H9 (cell line): ENCODE results near the gene APC. TPM values are rescaled to one million over a fixed set of nuclear protein-coding genes. Genes with fewer than 3 reads are reported as not detected.

Experiments
- DNase-seq: peaks from one replicate; pipeline ENCODE4 v3.0.0-alpha.2; 2017
- H2AFZ ChIP-seq: one replicate; pipeline ENCODE4 v1.6.1; 2013; ENCODE audit warnings: mild to moderate bottlenecking, low read length, control low read depth, moderate library complexity
- H2AK5ac ChIP-seq: 2 replicates; pipeline ENCODE4 v1.6.1; 2013; ENCODE audit warnings: low read length, control low read depth, mixed read lengths; ENCODE audit not compliant: insufficient read length
- H2BK120ac ChIP-seq: one replicate; pipeline ENCODE4 v1.6.1; 2013; ENCODE audit warnings: low read depth, mild to moderate bottlenecking, low read length, control low read depth, inconsistent platforms; ENCODE audit not compliant: poor library complexity, severe bottlenecking
- H2BK12ac ChIP-seq: 2 replicates; pipeline ENCODE4 v1.6.1; 2013; ENCODE audit warnings: low read length, control low read depth, mixed read lengths, low read depth; ENCODE audit not compliant: insufficient read length
- H2BK15ac ChIP-seq: 2 replicates; pipeline ENCODE4 v1.6.1; 2013; ENCODE audit warnings: low read depth, low read length, control low read depth
- H2BK20ac ChIP-seq: one replicate; pipeline ENCODE4 v1.6.1; 2013; ENCODE audit warnings: low read depth, mild to moderate bottlenecking, low read length, control low read depth, inconsistent platforms; ENCODE audit not compliant: poor library complexity, severe bottlenecking
- H2BK5ac ChIP-seq: 2 replicates; pipeline ENCODE4 v1.6.1; 2013; ENCODE audit warnings: low read length, control low read depth, mixed read lengths; ENCODE audit not compliant: insufficient read length
- H3K14ac ChIP-seq: 2 replicates; pipeline ENCODE4 v1.6.1; 2013; ENCODE audit warnings: low read length, control low read depth; ENCODE audit not compliant: insufficient read depth
- H3K18ac ChIP-seq: 2 replicates; pipeline ENCODE4 v1.6.1; 2013; ENCODE audit warnings: low read depth, mild to moderate bottlenecking, mixed read lengths, low read length, control low read depth; ENCODE audit not compliant: insufficient read length
- H3K23ac ChIP-seq: 2 replicates; pipeline ENCODE4 v1.6.1; 2013; ENCODE audit warnings: low read length, control low read depth, mixed read lengths, low read depth; ENCODE audit not compliant: insufficient read length
- H3K23me2 ChIP-seq: 2 replicates; pipeline ENCODE4 v1.6.1; 2013; ENCODE audit warnings: low read depth, mild to moderate bottlenecking, mixed read lengths, low read length, control low read depth; ENCODE audit not compliant: insufficient read length, poor library complexity, severe bottlenecking
- H3K27ac ChIP-seq: 2 replicates; pipeline ENCODE4 v1.5.1; 2013; ENCODE audit warnings: low read length, control low read depth, mixed read lengths, low read depth; ENCODE audit not compliant: insufficient read length
- H3K27me3 ChIP-seq: 2 replicates; pipeline ENCODE4 v1.6.1; 2013; ENCODE audit warnings: low read length, control low read depth, inconsistent platforms; ENCODE audit not compliant: insufficient read depth
- H3K4ac ChIP-seq: 2 replicates; pipeline ENCODE4 v1.6.1; 2013; ENCODE audit warnings: low read depth, mild to moderate bottlenecking, control low read depth, inconsistent platforms, low read length, moderate library complexity
- H3K4me1 ChIP-seq: 2 replicates; pipeline ENCODE4 v1.6.1; 2013; ENCODE audit warnings: low read length, control low read depth, inconsistent platforms; ENCODE audit not compliant: insufficient read depth
- H3K4me2 ChIP-seq: 2 replicates; pipeline ENCODE4 v1.6.1; 2013; ENCODE audit warnings: low read length, control low read depth, mixed read lengths; ENCODE audit not compliant: insufficient read length, insufficient read depth
- H3K56ac ChIP-seq: 2 replicates; pipeline ENCODE4 v1.6.1; 2013; ENCODE audit warnings: low read depth, mild to moderate bottlenecking, mixed read lengths, low read length, control low read depth; ENCODE audit not compliant: insufficient read length
- H3K79me1 ChIP-seq: 2 replicates; pipeline ENCODE4 v1.6.1; 2013; ENCODE audit warnings: low read depth, mild to moderate bottlenecking, moderate library complexity, low read length, control low read depth, inconsistent platforms; ENCODE audit not compliant: insufficient read depth, poor library complexity, severe bottlenecking
- H3K79me2 ChIP-seq: 2 replicates; pipeline ENCODE4 v1.6.1; 2013; ENCODE audit warnings: low read length, control low read depth, inconsistent platforms; ENCODE audit not compliant: insufficient read depth
- H3K9ac ChIP-seq: 2 replicates; pipeline ENCODE4 v1.6.1; 2013; ENCODE audit warnings: low read length, control low read depth, mixed read lengths; ENCODE audit not compliant: insufficient read length; ENCODE audit errors: extremely low read depth
- H3K9me3 ChIP-seq: one replicate; pipeline ENCODE4 v1.6.1; 2013; ENCODE audit warnings: low read depth, low read length, inconsistent platforms; ENCODE audit not compliant: control insufficient read depth
- H3T11ph ChIP-seq: one replicate; pipeline ENCODE4 v1.6.1; 2013; ENCODE audit warnings: mild to moderate bottlenecking, low read length, control low read depth, inconsistent platforms
- H4K20me1 ChIP-seq: one replicate; pipeline ENCODE4 v1.6.1; 2013; ENCODE audit not compliant: control insufficient read depth, insufficient read length, insufficient read depth
- H4K5ac ChIP-seq: 2 replicates; pipeline ENCODE4 v1.6.1; 2013; ENCODE audit warnings: low read depth, mild to moderate bottlenecking, mixed read lengths, low read length, control low read depth; ENCODE audit not compliant: insufficient read length
- H4K8ac ChIP-seq: replicated peaks from 2 replicates; pipeline ENCODE4 v1.6.1; 2013; ENCODE audit warnings: low read length, control low read depth, mixed read lengths, low read depth; ENCODE audit not compliant: insufficient read length
- H4K91ac ChIP-seq: 2 replicates; pipeline ENCODE4 v1.6.1; 2013; ENCODE audit warnings: low read depth, mild to moderate bottlenecking, moderate library complexity, mixed read lengths, low read length, control low read depth; ENCODE audit not compliant: insufficient read length
- H3K27ac Mint-ChIP-seq, 3 experiments: 2 replicates in 2 of 3; 3 replicates in 1 of 3; pipeline ENCODE4 v1.8.0; 2020 to 2021; ENCODE audit warnings: mixed read lengths in 3 of 3, mild to moderate bottlenecking in 1 of 3, moderate library complexity in 1 of 3
- H3K27me3 Mint-ChIP-seq: 2 replicates; pipeline ENCODE4 v1.8.0; 2021; ENCODE audit warnings: low read depth, mild to moderate bottlenecking, moderate library complexity, mixed read lengths
- H3K36me3 Mint-ChIP-seq, 3 experiments: 2 replicates in 2 of 3; 3 replicates in 1 of 3; pipeline ENCODE4 v1.8.0; 2020 to 2021; ENCODE audit warnings: low read depth in 3 of 3, mixed read lengths in 3 of 3; ENCODE audit not compliant: insufficient read depth in 1 of 3
- H3K4me1 Mint-ChIP-seq, 2 experiments: 2 replicates each; pipeline ENCODE4 v1.8.0; 2020; ENCODE audit warnings: mixed read lengths in 2 of 2
- H3K4me3 Mint-ChIP-seq, 2 experiments: 2 replicates in 1 of 2; 3 replicates in 1 of 2; pipeline ENCODE4 v1.8.0; 2020 to 2021; ENCODE audit warnings: mild to moderate bottlenecking in 2 of 2, mixed read lengths in 2 of 2, moderate library complexity in 1 of 2
- H3K9me3 Mint-ChIP-seq, 2 experiments: 2 replicates in 1 of 2; 3 replicates in 1 of 2; pipeline ENCODE4 v1.8.0; 2020; ENCODE audit warnings: mild to moderate bottlenecking in 2 of 2, mixed read lengths in 2 of 2, moderate library complexity in 1 of 2
- CTCF ChIP-seq: fragments of 200-600 bp; sonication (generic); conservative IDR thresholded peaks from 3 replicates; pipeline ENCODE4 v1.8.0; 2021; ENCODE audit warnings: antibody characterized with exemption, mild to moderate bottlenecking
- WGBS: extraction: QIAGEN DNeasy Blood & Tissue Kit; methylation state at CpG from one replicate; pipeline ENCODE4 v1.1.7; 2013; ENCODE audit warnings: missing lambda C conversion rate, low lambda C conversion rate, mixed read lengths; ENCODE audit not compliant: insufficient read length; ENCODE audit errors: extremely low coverage; 5-methylcytosine and 5-hydroxymethylcytosine counted together
- total RNA-seq: library from RNA; stranded (reverse); gene quantifications from 2 replicates; pipeline ENCODE4 v1.2.1, GENCODE V29; 2021

The APC gene
- total RNA-seq, 1 experiment from 2014 or later = 29.3 TPM

DNA sequence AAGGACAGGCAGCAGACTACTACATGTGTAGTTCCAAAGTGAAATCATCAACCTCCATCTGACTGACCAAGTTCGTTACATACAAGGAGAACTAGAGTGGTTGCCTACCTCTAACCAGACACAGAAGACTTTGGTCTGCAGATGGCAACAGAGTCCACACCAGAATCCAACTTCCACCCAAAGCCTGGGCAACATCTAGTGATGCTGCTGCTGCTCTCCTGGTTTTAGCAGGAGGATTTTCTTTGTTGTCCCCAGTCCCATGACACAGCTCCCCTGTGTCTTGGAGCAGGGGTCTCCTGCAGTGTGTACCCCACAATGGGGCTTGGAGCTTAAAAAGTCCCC is 46.4 kb upstream of the APC start:
- no peak overlapping the region for H2AFZ ChIP-seq
- H3K14ac ChIP-seq = no peak overlapping the region
- H2BK12ac ChIP-seq = no peak overlapping the region
- no CpG with 5 or more reads among the region's 1 CpG for whole genome bisulfite sequencing
- H2BK120ac ChIP-seq = no peak overlapping the region
- H3K79me2 ChIP-seq = no peaks in the 10 kb centered on the region
- no peak overlapping the region for H4K91ac ChIP-seq
- H2BK20ac ChIP-seq = no peak overlapping the region
- H3K27ac ChIP-seq = no peak overlapping the region
- Mint-ChIP-seq H3K27me3 (no peaks in the 10 kb centered on the region), H3K27ac (no peak overlapping the region; a peak in 1 of 7 replicates), H3K36me3 (peaks cover 0 to 5% (median 2%) of the 10 kb centered on the region in 3 experiments; a peak in 2 of 7 replicates), H3K9me3 (no peaks in the 10 kb centered on the region; a peak in 3 of 5 replicates), H3K4me3 (no peak overlapping the region), H3K4me1 (peaks cover 13 to 14% of the 10 kb centered on the region in 2 experiments)
- no peaks in the 10 kb centered on the region for H3K4me1 ChIP-seq
- no peak overlapping the region for H4K5ac ChIP-seq
- no peaks in the 10 kb centered on the region for H3K9me3 ChIP-seq
- H3K23me2 ChIP-seq = no peaks in the 10 kb centered on the region
- H2BK15ac ChIP-seq = no peak overlapping the region
- H4K8ac ChIP-seq = no peak overlapping the region
- no peak overlapping the region for H3T11ph ChIP-seq
- H3K4me2 ChIP-seq = no peak overlapping the region
- no peaks in the 10 kb centered on the region for H3K27me3 ChIP-seq
- H3K79me1 ChIP-seq = no peaks in the 10 kb centered on the region
- no peak overlapping the region for H2BK5ac ChIP-seq
- no peak overlapping the region for H3K18ac ChIP-seq
- no peak overlapping the region for H2AK5ac ChIP-seq
- no peak overlapping the region for H3K4ac ChIP-seq
- H3K9ac ChIP-seq = no peak overlapping the region
- TF ChIP-seq CTCF = no peak
- H3K23ac ChIP-seq = no peak overlapping the region
- no peak for DNase-seq
- H3K56ac ChIP-seq = no peak overlapping the region
- no peaks in the 10 kb centered on the region for H4K20me1 ChIP-seq
